Skeletal muscle satellite cell (primary cell): ENCODE measurements around the gene HIC1. TPM values are rescaled to one million over a fixed set of nuclear protein-coding genes. Genes with fewer than 3 reads are reported as not detected.
"Not testable (repeated sequence)": the region's sequence is repeated elsewhere in the genome, so short reads cannot be mapped to it uniquely, and the experiment has no call there.

Experiments used
- H3K27me3 ChIP-seq: 2 replicates; pipeline ENCODE4 v1.7.0; 2013; ENCODE audit warnings: low read length; ENCODE audit not compliant: control insufficient read depth, insufficient read depth
- H3K36me3 ChIP-seq: 2 replicates; pipeline ENCODE4 v1.7.0; 2013; ENCODE audit warnings: mild to moderate bottlenecking, control low read depth, low read length; ENCODE audit not compliant: insufficient read depth
- H3K4me1 ChIP-seq: 2 replicates; pipeline ENCODE4 v1.7.0; 2013; ENCODE audit warnings: low read length; ENCODE audit not compliant: control insufficient read depth, insufficient read depth
- H3K4me2 ChIP-seq: 2 replicates; pipeline ENCODE4 v1.7.0; 2013; ENCODE audit warnings: mild to moderate bottlenecking, low read length
- H3K4me3 ChIP-seq: 2 replicates; pipeline ENCODE4 v1.7.0; 2013; ENCODE audit warnings: low read length
- H3K9ac ChIP-seq: 2 replicates; pipeline ENCODE4 v1.7.0; 2013; ENCODE audit warnings: mild to moderate bottlenecking, low read depth, low read length, moderate library complexity
- H3K9me3 ChIP-seq: replicated peaks from 2 replicates; pipeline ENCODE4 v1.7.0; 2013; ENCODE audit warnings: mild to moderate bottlenecking, control low read depth, low read length
- total RNA-seq: library from RNA; depleted of rRNA; stranded (reverse); fragments of >200 nt; gene quantifications from 2 replicates; pipeline ENCODE4 v1.2.3, GENCODE V29; 2012; rRNA removed

Gene HIC1, protein sequence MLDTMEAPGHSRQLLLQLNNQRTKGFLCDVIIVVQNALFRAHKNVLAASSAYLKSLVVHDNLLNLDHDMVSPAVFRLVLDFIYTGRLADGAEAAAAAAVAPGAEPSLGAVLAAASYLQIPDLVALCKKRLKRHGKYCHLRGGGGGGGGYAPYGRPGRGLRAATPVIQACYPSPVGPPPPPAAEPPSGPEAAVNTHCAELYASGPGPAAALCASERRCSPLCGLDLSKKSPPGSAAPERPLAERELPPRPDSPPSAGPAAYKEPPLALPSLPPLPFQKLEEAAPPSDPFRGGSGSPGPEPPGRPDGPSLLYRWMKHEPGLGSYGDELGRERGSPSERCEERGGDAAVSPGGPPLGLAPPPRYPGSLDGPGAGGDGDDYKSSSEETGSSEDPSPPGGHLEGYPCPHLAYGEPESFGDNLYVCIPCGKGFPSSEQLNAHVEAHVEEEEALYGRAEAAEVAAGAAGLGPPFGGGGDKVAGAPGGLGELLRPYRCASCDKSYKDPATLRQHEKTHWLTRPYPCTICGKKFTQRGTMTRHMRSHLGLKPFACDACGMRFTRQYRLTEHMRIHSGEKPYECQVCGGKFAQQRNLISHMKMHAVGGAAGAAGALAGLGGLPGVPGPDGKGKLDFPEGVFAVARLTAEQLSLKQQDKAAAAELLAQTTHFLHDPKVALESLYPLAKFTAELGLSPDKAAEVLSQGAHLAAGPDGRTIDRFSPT
- 16.2 and 29.9 TPM in 2 replicates for total RNA-seq

DNA sequence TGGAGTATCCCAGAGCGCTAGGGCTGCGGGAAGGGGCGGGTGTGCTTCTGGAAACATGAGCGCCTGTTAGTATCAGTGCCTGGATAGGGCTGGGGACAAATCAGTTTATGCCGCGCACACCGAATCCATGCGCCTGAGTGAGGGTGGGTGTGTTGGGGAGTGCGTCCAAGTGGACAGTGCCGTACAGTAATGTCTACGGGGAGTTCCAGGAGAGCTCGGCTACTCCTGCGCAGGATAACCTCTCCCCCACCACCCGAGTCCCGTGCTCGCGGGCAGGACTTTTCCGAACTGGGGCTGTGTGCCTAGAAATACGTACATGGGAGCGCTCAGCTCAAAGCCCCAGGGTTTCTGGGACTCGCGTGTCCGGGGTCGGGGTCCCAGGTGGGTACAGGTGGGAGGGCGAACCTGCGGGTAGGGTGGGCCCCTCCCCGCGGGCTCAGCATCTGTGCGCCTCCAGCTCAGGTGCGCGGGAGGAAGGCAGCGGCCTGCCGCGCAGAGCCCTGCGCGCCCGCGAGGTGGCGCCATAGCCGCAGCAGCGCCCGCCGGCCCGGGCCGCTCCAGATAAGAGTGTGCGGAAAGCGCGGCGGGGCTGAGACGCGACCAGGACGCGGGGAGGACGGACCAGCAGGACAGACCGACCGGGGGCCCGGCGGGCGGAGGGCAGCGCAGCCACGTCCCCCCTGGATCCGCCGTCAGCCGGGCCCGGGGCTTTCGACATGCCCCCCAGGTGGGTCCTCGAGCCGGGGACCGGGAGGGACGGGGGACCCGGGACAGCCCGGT is at the start of gene HIC1:
Gene HIC1 (plus strand): TSS at position 592 of the 780 bp plus-strand sequence. CDS start 1,588 bp downstream, outside the sequence.
- H3K4me2 ChIP-seq: peak within 1 kb of the TSS; percentile 98
- H3K4me1 ChIP-seq: peaks cover 3% of the 10 kb centered on the region
- peaks cover 3% of the 10 kb centered on the region for H3K27me3 ChIP-seq
- peaks cover 5% of the 10 kb centered on the region for H3K36me3 ChIP-seq
- peak within 1 kb of the TSS; percentile 88 for H3K4me3 ChIP-seq
- H3K9me3 ChIP-seq: no peaks in the 10 kb centered on the region
- H3K9ac ChIP-seq: peak within 1 kb of the TSS; percentile 89

DNA sequence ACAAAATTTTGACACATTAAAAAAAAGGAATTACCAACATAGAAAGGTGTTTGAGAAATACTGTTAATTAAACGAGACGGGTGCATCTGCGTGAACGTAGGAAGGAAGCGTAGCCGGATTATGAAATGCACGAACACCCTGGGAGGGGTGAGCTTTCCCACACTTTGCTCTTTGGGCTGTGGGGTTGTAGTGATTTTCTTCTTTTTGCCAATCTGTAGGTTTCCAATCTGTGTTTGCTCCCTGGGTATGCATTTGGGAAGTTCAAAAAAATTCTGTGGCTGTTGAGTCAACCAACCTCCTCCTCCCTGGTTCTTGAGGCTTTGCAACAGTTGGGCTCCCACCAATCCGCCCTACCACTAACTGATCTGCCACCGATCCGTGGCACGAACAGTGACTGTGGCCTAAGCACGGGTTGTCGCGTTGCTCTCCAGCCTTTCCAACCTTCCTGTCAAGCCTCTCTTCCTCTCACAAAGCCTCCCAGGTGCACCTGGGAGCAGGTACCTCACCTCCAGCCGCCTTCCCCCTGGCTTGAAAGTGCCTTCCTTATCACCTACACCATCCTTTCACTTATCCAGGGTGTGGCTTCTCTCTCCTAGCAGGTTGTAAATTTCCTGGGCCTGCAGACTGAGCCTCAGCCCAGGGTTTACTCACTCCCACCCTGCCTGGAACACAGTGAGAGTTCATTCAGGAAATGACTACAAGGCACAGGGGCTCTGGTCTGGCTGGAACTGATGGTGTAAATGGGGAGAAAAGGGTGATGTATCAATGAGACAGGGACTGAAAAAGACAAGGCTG is 46.4 kb upstream of the HIC1 start:
- H3K36me3 ChIP-seq: no peaks in the 10 kb centered on the region
- H3K4me3 ChIP-seq: no peak overlapping the region
- no peak overlapping the region for H3K9ac ChIP-seq
- H3K9me3 ChIP-seq: no peaks in the 10 kb centered on the region
- H3K4me1 ChIP-seq: peaks cover 11% of the 10 kb centered on the region
- peaks cover under 1% of the 10 kb centered on the region for H3K27me3 ChIP-seq
- no peak overlapping the region for H3K4me2 ChIP-seq

DNA sequence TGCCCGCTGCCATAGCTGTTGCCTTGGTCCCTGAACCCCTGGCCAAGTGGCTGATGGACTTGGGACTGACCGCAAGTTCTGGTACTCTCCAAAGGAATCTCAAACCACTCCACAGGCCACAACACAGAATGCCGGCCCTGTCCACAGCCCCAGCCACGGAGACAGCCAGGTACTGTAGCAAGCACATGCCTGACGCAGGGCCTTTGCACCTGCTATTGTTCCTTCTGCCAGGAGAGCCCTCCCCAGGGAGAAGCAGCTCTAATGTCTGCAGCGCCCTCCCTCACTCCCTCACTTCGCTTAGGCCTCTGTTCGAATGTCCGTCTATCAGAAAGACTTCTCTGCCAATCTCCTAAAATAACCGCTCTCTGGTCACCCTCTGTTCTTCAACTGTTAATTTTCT is 45.2 kb upstream of the HIC1 start:
- no peaks in the 10 kb centered on the region for H3K36me3 ChIP-seq
- H3K4me2 ChIP-seq: no peak overlapping the region
- no peak overlapping the region for H3K4me3 ChIP-seq
- H3K9me3 ChIP-seq: no peaks in the 10 kb centered on the region
- peaks cover 14% of the 10 kb centered on the region for H3K4me1 ChIP-seq
- H3K27me3 ChIP-seq: no peaks in the 10 kb centered on the region
- no peak overlapping the region for H3K9ac ChIP-seq

- H3K9ac ChIP-seq: no peak overlapping the region
- no peaks in the 10 kb centered on the region for H3K36me3 ChIP-seq
- H3K4me1 ChIP-seq: peaks cover 14% of the 10 kb centered on the region
- no peaks in the 10 kb centered on the region for H3K9me3 ChIP-seq
- peak overlapping the region; percentile 63 for H3K4me2 ChIP-seq
- no peak overlapping the region for H3K4me3 ChIP-seq
- H3K27me3 ChIP-seq: peaks cover 13% of the 10 kb centered on the region
Observed at GRCh38 chr17:2011411-2012371, 43.2 kb upstream of the HIC1 start.

- Histone ChIP-seq H3K4me3 (no peak overlapping the region), H3K36me3 (no peaks in the 10 kb centered on the region), H3K4me2 (no peak overlapping the region), H3K9ac (no peak overlapping the region), H3K4me1 (peaks cover 14% of the 10 kb centered on the region), H3K9me3 (no peaks in the 10 kb centered on the region), H3K27me3 (peaks cover 21% of the 10 kb centered on the region)
Observed at GRCh38 chr17:2012499-2012898, 42.4 kb upstream of the HIC1 start.

DNA sequence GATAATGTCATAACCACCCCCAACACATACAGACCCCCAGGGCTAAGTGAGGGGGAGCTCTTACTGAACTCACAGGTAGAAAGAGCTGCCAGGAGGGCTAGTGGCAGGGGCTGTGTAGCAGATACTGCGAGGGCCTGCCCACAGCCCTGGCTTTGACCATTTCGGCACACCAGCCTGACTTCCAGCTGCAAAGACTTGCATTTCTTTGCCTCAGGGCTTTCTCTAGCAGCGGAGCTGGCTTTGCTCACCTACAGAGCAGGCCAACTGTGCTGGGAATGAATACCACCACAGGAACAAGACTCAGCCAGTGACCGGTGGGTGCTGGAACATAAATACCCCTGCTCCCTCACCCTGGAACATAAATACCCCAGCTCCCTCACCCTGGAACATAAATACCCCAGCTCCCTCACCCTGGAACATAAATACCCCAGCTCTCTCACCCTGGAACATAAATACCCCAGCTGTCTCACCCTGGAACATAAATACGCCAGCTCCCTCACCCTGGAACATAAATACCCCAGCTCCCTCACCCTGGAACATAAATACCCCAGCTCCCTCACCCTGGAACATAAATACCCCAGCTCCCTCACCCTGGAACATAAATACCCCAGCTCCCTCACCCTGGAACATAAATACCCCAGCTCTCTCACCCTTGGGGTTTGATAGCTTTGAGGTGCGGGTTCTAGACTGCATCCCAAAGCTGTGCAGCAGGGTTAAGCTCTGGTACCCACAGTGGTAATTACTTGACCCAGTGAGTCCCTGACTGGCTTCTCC is 41.5 kb upstream of the HIC1 start:
- Histone ChIP-seq H3K4me1 (peaks cover 14% of the 10 kb centered on the region), H3K27me3 (peaks cover 30% of the 10 kb centered on the region)
- not testable (repeated sequence) for H3K9ac ChIP-seq, H3K4me3 ChIP-seq, H3K36me3 ChIP-seq, H3K9me3 ChIP-seq, H3K4me2 ChIP-seq

- Histone ChIP-seq H3K36me3 (no peaks in the 10 kb centered on the region), H3K27me3 (peaks cover 36% of the 10 kb centered on the region), H3K9me3 (no peaks in the 10 kb centered on the region), H3K4me3 (no peak overlapping the region), H3K9ac (no peak overlapping the region), H3K4me2 (no peak overlapping the region), H3K4me1 (peaks cover 14% of the 10 kb centered on the region)
Observed at GRCh38 chr17:2013994-2014317, 40.9 kb upstream of the HIC1 start.

GRCh38 chr17:2015314-2015713 is 39.6 kb upstream of the HIC1 start:
- Histone ChIP-seq H3K36me3 (no peaks in the 10 kb centered on the region), H3K4me1 (peaks cover 14% of the 10 kb centered on the region), H3K9me3 (no peaks in the 10 kb centered on the region), H3K9ac (no peak overlapping the region), H3K27me3 (peaks cover 49% of the 10 kb centered on the region), H3K4me2 (no peak overlapping the region), H3K4me3 (no peak overlapping the region)

DNA sequence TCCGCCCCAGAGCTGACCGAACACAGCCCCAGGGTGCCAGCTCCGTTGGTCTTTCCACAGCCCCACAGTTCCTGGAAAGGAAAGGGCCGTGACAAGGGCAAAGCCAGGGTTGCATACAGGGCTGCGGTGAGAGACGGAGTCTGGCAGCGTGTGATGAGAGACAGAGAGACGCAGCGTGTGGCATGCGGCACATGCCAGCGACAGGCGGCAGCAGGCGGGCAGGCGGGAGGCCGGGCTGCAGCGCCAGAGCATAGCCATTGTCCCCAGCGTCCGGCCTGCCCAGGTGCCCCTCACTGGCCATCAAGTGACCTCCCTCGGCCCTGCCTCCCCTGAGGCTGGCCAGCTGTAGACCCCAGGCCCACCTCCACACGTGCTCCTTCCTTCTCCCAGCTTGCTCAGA is 38.4 kb upstream of the HIC1 start:
- Histone ChIP-seq H3K27me3 (peaks cover 59% of the 10 kb centered on the region), H3K36me3 (no peaks in the 10 kb centered on the region), H3K9ac (no peak overlapping the region), H3K4me2 (no peak overlapping the region), H3K9me3 (no peaks in the 10 kb centered on the region), H3K4me3 (no peak overlapping the region), H3K4me1 (peaks cover 11% of the 10 kb centered on the region)
